Subcutaneous adipose tissue (tissue), 4 donors: ENCODE results near the gene CYGB. TPM values are rescaled to one million over a fixed set of nuclear protein-coding genes. Genes with fewer than 3 reads are reported as not detected.

Source experiments
- total RNA-seq, 4 donors: library from RNA; depleted of rRNA; stranded (reverse); fragments of >200 nt; gene quantifications; one replicate each; pipeline ENCODE4 v1.1.0, GENCODE V29; 2016
- TF ChIP-seq, protein P1 (sequence below): fragments of 450-650 bp; IDR thresholded peaks from one replicate; pipeline ENCODE4 v1.5.1; 2016; ENCODE audit warnings: low read depth, mild to moderate bottlenecking, control low read depth, antibody characterized with exemption, moderate library complexity

The CYGB gene
- total RNA-seq, 4 donors from 2014 or later = 29.9 to 48.6 (median 40.3) TPM

DNA sequence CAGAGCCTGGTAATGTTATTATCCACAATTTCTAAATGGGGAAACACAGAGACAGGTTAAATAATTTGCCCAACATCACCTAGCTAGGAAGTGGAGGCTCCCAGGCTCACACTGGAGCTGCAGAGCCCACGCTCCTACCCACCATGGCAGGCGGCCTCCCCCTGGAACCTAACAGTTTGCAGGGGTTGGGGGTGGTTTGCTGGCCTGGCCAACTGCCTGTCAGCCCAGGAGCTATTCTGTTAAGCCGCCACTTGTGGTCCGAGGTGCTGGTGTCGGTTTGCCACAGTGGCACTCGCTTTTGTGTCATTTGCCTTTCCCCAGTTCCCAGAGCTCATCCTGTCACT, 5.9 kb upstream of the CYGB start:
- TF ChIP-seq, protein P1, sequence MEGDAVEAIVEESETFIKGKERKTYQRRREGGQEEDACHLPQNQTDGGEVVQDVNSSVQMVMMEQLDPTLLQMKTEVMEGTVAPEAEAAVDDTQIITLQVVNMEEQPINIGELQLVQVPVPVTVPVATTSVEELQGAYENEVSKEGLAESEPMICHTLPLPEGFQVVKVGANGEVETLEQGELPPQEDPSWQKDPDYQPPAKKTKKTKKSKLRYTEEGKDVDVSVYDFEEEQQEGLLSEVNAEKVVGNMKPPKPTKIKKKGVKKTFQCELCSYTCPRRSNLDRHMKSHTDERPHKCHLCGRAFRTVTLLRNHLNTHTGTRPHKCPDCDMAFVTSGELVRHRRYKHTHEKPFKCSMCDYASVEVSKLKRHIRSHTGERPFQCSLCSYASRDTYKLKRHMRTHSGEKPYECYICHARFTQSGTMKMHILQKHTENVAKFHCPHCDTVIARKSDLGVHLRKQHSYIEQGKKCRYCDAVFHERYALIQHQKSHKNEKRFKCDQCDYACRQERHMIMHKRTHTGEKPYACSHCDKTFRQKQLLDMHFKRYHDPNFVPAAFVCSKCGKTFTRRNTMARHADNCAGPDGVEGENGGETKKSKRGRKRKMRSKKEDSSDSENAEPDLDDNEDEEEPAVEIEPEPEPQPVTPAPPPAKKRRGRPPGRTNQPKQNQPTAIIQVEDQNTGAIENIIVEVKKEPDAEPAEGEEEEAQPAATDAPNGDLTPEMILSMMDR = no peak

DNA sequence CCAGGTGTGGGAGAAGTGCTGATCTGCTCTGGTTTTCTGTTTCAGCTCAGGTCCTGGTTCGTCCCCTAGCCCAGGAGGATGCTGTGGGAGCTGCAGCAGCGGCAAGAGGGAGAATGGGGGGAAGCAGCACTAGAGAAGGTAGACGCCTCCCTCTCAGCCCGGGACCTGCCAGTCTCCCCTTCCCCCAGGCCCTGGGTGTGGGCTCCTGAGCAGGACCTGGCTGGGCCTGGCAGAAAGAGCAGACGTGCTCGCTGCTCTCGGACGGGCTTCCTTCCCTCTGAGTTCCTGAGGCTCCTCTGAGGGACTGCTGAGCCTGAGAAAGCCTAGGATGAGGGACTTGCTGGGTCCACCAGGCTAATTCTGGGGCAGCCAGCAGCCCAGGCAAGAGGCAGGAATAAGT, 5.5 kb upstream of the CYGB start:
- TF ChIP-seq, protein P1 = no peak

DNA sequence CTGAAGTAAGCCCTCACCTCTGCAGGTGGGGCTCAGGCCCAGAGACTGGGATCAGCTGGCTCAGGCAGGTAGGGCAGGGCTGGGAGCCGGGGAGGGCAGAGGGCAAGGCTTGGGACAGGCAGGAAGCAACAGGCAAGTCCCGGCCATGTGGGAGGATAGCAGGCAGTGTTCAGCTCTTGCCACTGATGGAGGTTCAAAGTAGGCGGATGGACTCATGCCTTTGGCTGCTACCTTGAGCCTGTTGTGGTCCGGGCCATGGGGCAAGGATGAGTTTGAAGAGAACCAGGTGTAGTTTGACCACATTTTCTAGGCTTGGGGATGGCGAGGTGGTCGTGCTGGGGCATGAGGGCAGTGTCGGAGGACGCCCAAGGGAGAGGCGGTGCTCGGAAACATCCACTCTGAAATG, 5.1 kb upstream of the CYGB start:
- TF ChIP-seq, protein P1 = no peak

DNA sequence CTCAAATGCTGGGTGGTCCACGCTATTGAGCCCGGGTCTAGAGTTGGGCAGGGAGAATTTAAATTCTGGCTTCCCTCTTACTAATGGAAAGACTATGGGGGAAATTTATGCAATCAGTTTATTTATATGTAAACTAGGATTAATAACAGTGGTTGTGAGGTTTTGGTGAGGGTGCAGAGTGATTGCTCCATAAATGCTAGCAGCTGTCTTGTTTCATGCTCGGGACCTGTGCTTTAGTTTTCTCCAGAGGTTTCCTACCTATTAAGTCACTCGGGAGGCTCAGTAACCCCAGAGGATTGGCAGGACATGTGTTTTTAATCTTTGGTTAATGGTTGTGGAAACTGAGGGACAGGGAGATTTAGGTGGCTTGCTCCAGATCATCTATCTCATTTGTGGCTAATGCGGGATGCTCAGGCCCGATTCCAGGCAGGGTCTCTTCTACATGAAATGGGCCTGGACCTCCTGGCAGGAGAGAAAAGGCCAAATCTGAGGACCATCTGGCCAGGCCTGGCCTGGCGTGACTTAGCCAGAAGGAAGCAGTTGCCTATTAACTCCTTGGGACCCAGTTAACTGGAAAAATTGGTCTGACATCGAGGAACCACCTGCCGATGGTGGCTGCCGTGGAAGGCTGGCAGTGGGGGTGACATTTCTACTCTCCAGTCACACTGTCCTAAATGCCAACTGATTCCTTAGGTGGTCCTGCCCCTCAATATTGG, 4.4 kb upstream of the CYGB start:
- TF ChIP-seq, protein P1 = no peak

DNA sequence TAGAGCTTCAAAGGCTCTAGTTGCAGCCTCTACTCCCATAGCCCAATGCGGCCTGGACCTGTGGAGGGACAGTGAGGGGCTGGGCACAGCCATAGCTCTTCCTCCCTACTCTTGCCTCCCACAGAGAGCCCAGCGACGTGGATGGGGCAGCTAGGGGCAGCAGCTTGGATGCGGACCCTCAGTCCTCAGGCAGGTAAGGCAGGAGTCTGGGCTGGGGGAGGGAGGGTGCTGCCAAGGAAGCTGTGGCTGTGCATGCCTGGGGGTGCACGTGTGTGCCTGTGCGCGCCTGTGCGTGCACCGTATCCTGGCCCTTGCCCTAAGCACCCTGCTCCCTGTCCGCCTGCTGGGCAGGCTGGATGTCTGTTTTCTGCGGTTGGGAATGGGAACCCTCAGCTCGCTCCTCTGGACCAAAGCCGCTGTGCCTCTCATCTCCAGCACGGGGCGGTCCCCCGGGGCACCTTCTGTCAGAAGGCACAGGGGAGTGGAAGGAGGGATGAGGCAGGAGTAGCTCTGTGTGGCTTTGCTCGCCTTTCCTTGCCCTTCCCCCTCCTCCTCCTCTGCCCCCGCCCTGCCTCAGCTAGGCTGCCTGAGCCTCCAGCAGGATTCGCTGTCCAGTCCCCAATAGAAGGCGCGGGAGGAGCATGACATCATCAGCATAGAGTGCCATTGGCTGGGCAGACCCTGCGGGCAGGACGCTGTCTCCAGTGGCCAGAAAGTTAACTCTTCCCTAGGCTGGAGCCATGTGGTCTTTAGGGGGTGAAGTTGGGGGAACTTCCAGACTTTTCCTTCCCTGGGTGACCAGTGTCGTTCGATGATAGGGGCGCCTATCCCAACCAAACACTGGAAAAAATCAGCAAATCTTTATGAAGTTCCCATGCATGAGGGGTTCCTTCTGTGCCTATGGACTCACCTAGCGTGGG, 3.1 kb upstream of the CYGB start:
- TF ChIP-seq, protein P1 = no peak

DNA sequence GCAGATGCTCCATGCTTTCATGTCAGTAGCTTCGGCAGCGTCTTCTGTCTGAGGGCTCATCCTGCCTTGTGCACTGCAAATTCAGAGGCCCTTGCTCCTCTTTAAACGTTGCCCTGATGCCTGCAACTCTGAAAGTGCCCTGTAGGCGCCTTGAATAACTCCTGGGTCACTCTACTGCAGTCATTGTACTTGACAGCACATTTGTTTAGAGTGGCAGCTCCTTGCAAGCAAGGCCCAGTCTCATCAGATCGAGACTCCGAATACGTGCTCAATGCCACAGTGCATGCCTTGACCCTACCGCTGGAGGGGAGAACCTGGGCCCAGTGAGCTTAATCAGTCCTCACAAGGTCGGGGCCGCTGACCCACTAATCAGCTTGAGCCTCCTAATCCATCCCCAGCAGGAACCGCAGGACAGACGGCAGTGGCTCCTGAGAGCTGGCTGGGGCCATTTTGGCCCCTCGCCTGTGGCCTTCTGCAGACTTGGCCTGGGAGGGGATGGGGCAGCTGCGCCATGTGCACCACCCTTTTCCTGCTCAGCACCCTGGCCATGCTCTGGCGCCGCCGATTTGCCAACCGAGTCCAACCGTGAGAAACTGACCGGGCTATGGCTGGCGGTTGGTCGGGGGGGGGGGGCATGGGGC, 2.2 kb upstream of the CYGB start, which contains the start of gene PRCD:
TSS of gene PRCD (plus strand) at position 414 of the 641 bp plus-strand sequence. CDS start at position 512, 98 bp downstream.
- TF ChIP-seq, protein P1 = no peak
